ENCODE results near the gene ARHGAP8. TPM values are rescaled to one million over a fixed set of nuclear protein-coding genes. Genes with fewer than 3 reads are reported as not detected.

ARHGAP8 gene
- 1 to 10 TPM; 2.8 to 4.4 TPM for total RNA-seq

GRCh38 chr22:44752285-44753188, at the start of gene ARHGAP8:
ARHGAP8 (plus strand) TSS chr22:44752575; CDS start chr22:44786528, 33,953 bp downstream.
- peaks cover 5% of the 10 kb centered on the region for H3K4me1 Mint-ChIP-seq (ENCODE audit: low read depth)
- DNase-seq (peak; percentile 25 to 30), ATAC-seq (replicated peaks in 1 of 2) (peak; percentile 55 to 71)
- H3K9me3 Mint-ChIP-seq, result no peaks in the 10 kb centered on the region
- peaks cover 56% of the 10 kb centered on the region for H3K27me3 Mint-ChIP-seq (ENCODE audit: low read depth)
- H3K4me3 Mint-ChIP-seq, result peak within 1 kb of the TSS; percentile 75 to 85
- no peak within 1 kb of the TSS for H3K27ac Mint-ChIP-seq
- H3K36me3 Mint-ChIP-seq (ENCODE audit: insufficient read depth in 2 of 2), result peaks cover 0 to 3% of the 10 kb centered on the region in 2 donors

DNA sequence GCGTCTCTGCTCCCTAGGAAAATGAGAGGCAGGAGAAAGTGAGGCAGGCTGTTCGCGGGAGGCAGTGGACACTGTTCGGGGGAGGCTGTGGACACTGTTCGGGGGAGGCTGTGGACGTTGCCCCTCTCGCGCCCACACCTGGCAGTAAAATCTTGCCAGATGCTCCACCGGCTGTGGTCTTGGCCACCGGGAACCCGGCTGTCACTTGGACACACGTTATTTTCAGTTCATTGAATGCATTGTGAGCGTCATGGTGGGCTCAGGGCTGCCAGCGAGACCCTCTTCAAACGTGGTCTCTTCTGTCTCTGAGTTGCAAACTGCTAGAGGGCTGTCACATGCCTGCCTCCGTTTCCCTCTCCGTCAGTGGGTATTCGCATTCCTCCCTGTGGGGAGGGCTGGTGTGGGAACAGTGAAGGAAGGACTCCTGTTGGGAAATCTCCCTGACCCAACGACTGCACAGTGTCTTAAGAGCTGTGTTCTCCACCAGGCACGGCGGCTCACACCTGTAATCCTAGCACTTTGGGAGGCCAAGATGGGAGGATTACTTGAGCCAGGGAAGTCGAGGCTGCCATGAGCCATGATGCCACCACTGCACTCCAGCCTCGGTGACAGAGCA, 49.0 kb upstream of the ARHGAP8 start:
- DNase-seq (no peak), ATAC-seq (replicated peaks in 1 of 2) (no peak)
- H3K27me3 Mint-ChIP-seq (ENCODE audit: low read depth), result no peaks in the 10 kb centered on the region
- H3K4me1 Mint-ChIP-seq (ENCODE audit: low read depth), result peaks cover 20% of the 10 kb centered on the region
- no peaks in the 10 kb centered on the region for H3K36me3 Mint-ChIP-seq (ENCODE audit: insufficient read depth in 2 of 2)
- H3K4me3 Mint-ChIP-seq, result peak overlapping the region; percentile 75
- no peaks in the 10 kb centered on the region for H3K9me3 Mint-ChIP-seq
- H3K27ac Mint-ChIP-seq, result no peak overlapping the region

GRCh38 chr22:44704159-44705021, 48.0 kb upstream of the ARHGAP8 start:
- Mint-ChIP-seq H3K9me3 (no peaks in the 10 kb centered on the region), H3K36me3 (ENCODE audit: insufficient read depth in 2 of 2) (no peaks in the 10 kb centered on the region), H3K4me3 (no peak overlapping the region), H3K27ac (no peak overlapping the region), H3K27me3 (ENCODE audit: low read depth) (no peaks in the 10 kb centered on the region), H3K4me1 (ENCODE audit: low read depth) (peaks cover 20% of the 10 kb centered on the region)
- no peak for DNase-seq
- ATAC-seq (replicated peaks in 1 of 2), result no peak

- no peak for DNase-seq
These were observed 47.4 kb upstream of the ARHGAP8 start for GRCh38 chr22:44705022-44705297.

DNA sequence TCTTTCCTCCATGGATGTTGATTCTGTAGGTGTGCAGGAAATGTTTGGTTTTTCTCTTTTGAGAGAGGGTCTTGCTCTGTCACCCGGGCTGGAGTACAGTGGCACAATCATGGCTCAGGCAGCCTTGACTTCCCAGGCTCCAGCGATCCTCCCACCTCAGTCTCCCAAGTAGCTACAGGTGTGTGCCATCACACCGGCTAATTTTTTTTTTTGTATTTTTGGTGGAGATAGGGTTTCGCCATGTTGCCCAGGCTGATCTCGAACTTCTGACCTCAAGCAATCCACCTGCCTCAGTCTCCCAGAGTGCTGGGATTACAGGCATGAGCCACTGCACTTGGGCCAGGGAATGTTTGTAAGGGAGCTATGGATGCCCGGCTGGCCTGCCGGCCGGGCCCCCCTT, 45.9 kb upstream of the ARHGAP8 start:
- Mint-ChIP-seq H3K36me3 (ENCODE audit: insufficient read depth in 2 of 2) (no peaks in the 10 kb centered on the region), H3K9me3 (no peaks in the 10 kb centered on the region), H3K4me1 (ENCODE audit: low read depth) (peaks cover 22% of the 10 kb centered on the region), H3K4me3 (no peak overlapping the region), H3K27ac (no peak overlapping the region), H3K27me3 (ENCODE audit: low read depth) (no peaks in the 10 kb centered on the region)
- ATAC-seq (replicated peaks in 1 of 2) (no peak), DNase-seq (no peak)

More at GRCh38 chr22:44705022-44705297, 47.4 kb upstream of the ARHGAP8 start:
- Mint-ChIP-seq H3K36me3 (ENCODE audit: insufficient read depth in 2 of 2) (no peaks in the 10 kb centered on the region), H3K27me3 (ENCODE audit: low read depth) (no peaks in the 10 kb centered on the region), H3K9me3 (no peaks in the 10 kb centered on the region), H3K4me3 (no peak overlapping the region), H3K27ac (no peak overlapping the region), H3K4me1 (ENCODE audit: low read depth) (peaks cover 20% of the 10 kb centered on the region)
- ATAC-seq (replicated peaks in 1 of 2), result no peak

DNA sequence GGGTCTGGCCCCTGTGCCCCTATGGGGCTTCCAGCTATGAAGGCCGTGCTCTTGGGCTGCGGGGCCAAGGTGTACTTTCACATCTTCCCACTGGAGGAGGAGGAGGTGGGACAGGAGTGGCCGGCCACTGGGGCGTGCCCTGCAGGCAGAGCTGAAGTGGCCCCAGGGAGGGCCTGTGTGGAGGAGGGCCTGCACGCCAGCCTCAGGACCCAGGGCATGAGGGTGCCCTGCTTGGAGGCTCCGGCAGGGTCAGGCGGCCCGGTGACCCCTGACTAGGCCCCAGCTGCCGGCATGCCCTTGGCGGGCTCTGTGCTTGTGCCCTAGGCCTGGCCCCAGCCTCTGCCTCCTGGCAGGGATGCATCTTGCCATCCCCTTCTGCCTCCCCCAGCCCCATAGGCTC, 45.2 kb upstream of the ARHGAP8 start:
- Mint-ChIP-seq H3K4me1 (ENCODE audit: low read depth) (peaks cover 23% of the 10 kb centered on the region), H3K27me3 (ENCODE audit: low read depth) (no peaks in the 10 kb centered on the region), H3K36me3 (ENCODE audit: insufficient read depth in 2 of 2) (no peaks in the 10 kb centered on the region), H3K9me3 (no peaks in the 10 kb centered on the region), H3K4me3 (no peak overlapping the region), H3K27ac (no peak overlapping the region)
- ATAC-seq (replicated peaks in 1 of 2), result no peak
- DNase-seq, result no peak

DNA sequence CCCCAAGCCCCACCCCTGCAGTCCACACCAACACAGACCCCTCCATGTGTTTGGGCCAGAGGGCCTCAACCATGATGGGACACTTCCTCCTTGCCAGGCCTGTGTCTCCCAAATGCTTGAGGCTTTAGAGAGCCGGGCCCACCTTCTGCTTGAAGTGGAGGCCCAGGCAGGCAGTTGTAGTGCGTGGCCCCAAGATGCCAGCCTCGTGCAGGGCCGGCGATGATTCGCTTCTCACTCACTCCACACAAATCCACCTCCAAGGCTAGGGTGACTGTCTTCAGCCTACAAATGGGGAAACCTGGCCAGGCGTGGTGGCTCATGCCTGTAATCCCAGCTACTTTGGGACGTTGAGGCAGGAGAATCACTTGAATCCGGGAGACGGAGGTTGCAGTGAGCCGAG, 44.6 kb upstream of the ARHGAP8 start:
- Mint-ChIP-seq H3K27ac (no peak overlapping the region), H3K4me1 (ENCODE audit: low read depth) (peaks cover 26% of the 10 kb centered on the region), H3K27me3 (ENCODE audit: low read depth) (no peaks in the 10 kb centered on the region), H3K36me3 (ENCODE audit: insufficient read depth in 2 of 2) (no peaks in the 10 kb centered on the region), H3K9me3 (no peaks in the 10 kb centered on the region), H3K4me3 (no peak overlapping the region)
- DNase-seq (no peak), ATAC-seq (replicated peaks in 1 of 2) (no peak)

DNA sequence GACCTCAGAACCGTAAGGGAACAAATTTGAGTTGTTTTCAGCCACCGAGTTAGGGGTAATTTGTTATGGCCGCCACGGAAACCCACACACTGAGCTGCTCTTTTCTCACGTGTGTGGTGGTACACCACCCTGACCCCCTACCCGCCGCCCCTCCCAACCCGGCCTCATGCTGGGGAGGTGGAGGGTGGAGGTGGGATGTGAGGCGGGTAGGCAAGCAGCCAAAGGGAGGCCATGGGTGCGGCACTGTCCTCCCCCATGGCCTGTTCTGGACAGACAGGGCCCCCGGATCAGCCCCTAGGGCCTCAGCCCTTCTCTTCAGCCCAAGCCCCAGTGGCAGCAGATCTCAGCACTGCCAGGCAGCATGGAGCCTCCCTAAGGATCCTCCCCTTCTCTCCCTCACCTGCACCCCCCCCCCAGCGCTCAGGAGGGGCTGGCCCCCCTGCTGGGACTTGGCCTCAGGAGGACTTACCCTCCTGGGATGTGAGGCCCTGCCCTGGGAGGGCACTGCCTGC, 42.4 kb upstream of the ARHGAP8 start:
- Mint-ChIP-seq H3K36me3 (ENCODE audit: insufficient read depth in 2 of 2) (no peaks in the 10 kb centered on the region), H3K4me1 (ENCODE audit: low read depth) (peaks cover 18% of the 10 kb centered on the region), H3K27ac (no peak overlapping the region), H3K4me3 (peak overlapping the region; percentile 65 to 78), H3K27me3 (ENCODE audit: low read depth) (no peaks in the 10 kb centered on the region), H3K9me3 (no peaks in the 10 kb centered on the region)
- DNase-seq (peak in 1 of 2 donors; percentile 20), ATAC-seq (replicated peaks in 1 of 2) (peak; percentile 26 to 27)

DNA sequence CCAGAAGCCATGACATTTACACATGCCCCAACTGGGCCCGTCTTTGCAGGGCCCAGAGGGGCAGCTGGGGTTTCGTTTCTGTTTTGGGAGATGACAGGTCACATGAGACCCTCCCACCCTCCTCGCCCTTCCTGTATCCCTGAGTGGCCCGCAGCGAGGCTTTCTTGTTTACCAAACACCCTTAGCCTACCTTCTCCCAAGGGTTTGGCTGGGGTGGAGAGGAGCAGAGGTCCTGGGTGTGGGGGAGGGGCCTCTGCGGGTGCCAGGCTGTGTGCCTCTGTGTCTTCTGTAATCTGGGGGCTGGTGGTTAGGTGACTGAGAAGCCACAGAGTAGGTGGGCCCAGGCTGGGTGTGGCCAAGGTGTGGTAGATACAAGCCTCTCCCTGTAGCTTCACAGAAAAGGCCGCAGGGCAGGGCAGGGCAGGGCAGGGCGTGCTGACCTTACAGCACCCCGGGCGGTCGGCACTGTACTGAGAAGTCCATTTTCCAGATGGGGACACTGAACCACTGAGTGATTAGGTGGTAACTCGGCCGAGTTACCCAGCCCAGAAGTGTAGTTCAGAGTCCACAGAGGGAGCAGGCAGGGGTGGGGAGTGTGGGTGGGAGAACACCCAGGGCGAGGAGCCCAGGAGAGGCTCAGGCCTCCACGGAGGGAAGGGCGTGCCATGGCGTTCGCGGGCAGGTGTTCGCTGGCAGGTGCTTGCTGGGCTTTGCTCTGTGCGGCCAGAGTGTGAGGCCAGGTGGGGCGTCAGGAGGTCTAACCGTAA, 41.7 kb upstream of the ARHGAP8 start:
- peaks cover 14% of the 10 kb centered on the region for H3K4me1 Mint-ChIP-seq (ENCODE audit: low read depth)
- no peaks in the 10 kb centered on the region for H3K27me3 Mint-ChIP-seq (ENCODE audit: low read depth)
- DNase-seq (peak; percentile 58 to 61), ATAC-seq (replicated peaks in 1 of 2) (peak; percentile 84 to 87)
- H3K4me3 Mint-ChIP-seq, result peak overlapping the region; percentile 65 to 78
- no peaks in the 10 kb centered on the region for H3K36me3 Mint-ChIP-seq (ENCODE audit: insufficient read depth in 2 of 2)
- H3K9me3 Mint-ChIP-seq, result no peaks in the 10 kb centered on the region
- peak overlapping the region; percentile 82 for H3K27ac Mint-ChIP-seq

DNA sequence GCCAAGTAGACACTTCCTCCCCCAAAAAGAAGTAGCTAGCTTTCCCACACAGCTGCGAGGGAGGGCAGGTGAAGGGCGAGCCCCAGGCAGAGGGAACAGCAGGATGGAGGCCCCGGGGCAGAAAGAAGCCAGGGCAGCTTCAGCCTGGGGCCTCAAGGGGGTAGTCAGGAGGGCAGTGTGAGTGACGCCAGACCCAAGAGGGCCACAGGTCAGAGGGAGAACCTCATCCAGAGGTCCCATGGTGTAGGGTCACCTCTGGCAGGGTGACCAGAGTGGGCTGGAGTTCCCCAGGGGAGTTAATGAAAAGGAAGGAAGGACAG, 41.2 kb upstream of the ARHGAP8 start:
- no peak overlapping the region for H3K27ac Mint-ChIP-seq
- DNase-seq (no peak), ATAC-seq (replicated peaks in 1 of 2) (no peak)
- no peak overlapping the region for H3K4me3 Mint-ChIP-seq
- no peaks in the 10 kb centered on the region for H3K36me3 Mint-ChIP-seq (ENCODE audit: insufficient read depth in 2 of 2)
- H3K9me3 Mint-ChIP-seq, result no peaks in the 10 kb centered on the region
- H3K27me3 Mint-ChIP-seq (ENCODE audit: low read depth), result no peaks in the 10 kb centered on the region
- peaks cover 14% of the 10 kb centered on the region for H3K4me1 Mint-ChIP-seq (ENCODE audit: low read depth)

DNA sequence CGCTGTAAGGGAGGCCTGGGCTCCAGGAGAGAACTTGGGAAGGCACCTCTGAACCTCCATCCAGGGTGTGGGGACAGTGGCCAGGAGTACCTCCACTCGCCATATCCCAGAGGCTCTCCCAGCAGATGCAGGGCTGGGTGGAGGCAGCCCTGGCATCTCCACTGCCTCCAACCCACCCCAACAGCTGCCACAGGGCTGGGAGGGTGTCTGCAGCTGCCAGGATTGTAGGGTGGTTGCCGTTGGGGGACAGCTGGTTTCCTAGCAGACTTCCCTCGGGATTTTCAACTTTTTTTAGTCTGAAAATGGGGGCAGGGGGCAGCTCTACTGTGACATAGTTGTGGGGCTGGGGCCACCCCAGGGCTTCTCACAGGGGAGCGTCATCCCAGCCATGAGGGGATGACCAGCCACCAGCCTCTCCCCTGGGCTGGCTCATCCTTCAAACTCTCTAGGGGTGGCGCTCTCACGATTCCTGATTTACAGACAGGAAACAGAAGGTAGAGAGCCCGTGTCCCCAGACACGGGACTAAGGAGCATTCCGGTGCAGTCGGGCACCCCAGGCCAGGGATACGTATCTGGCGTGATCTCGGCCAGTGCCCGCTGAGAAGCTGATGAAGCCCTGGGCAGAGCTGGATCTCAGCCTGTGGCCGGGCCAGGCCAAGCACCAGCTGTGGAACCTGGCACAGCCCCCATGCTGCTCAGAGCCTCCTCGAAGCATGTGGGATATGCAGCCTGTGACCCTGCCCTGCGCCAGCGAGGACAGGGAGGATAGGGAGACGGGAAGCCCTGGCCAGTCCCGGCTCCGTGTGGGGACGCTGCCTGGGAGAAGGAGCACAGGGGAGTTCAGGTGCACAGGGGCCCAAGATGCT, 40.5 kb upstream of the ARHGAP8 start:
- Mint-ChIP-seq H3K4me1 (ENCODE audit: low read depth) (peaks cover 14% of the 10 kb centered on the region), H3K36me3 (ENCODE audit: insufficient read depth in 2 of 2) (no peaks in the 10 kb centered on the region), H3K9me3 (no peaks in the 10 kb centered on the region), H3K4me3 (no peak overlapping the region), H3K27ac (no peak overlapping the region), H3K27me3 (ENCODE audit: low read depth) (no peaks in the 10 kb centered on the region)
- ATAC-seq (replicated peaks in 1 of 2) (no peak), DNase-seq (no peak)

GRCh38 chr22:44712962-44713361, 39.4 kb upstream of the ARHGAP8 start:
- peaks cover 14% of the 10 kb centered on the region for H3K4me1 Mint-ChIP-seq (ENCODE audit: low read depth)
- H3K36me3 Mint-ChIP-seq (ENCODE audit: insufficient read depth in 2 of 2), result no peaks in the 10 kb centered on the region
- no peak for ATAC-seq (replicated peaks in 1 of 2)
- DNase-seq, result no peak
- H3K4me3 Mint-ChIP-seq, result no peak overlapping the region
- no peak overlapping the region for H3K27ac Mint-ChIP-seq
- no peaks in the 10 kb centered on the region for H3K27me3 Mint-ChIP-seq (ENCODE audit: low read depth)
- no peaks in the 10 kb centered on the region for H3K9me3 Mint-ChIP-seq
